ENCODE results near the gene CPED1. TPM values are rescaled to one million over a fixed set of nuclear protein-coding genes. Genes with fewer than 3 reads are reported as not detected.

Gene CPED1
- total RNA-seq, 4 donors from 2014 or later: 15.0 to 32.1 (median 21.8) TPM

- no peak for DNase-seq (ENCODE audit: low spot score in 2 of 2)
- TF ChIP-seq EP300 (IDR thresholded peaks at IDR 0.05) (no peak), POLR2A (IDR thresholded peaks at IDR 0.05) (no peak), CTCF (IDR thresholded peaks at IDR 0.05) (no peak)
- no peak overlapping the region for H3K27ac ChIP-seq
- no peaks in the 10 kb centered on the region for H3K36me3 ChIP-seq
- 95 to 99% methylated on average over 2 of the region's 2 CpGs for WGBS, 2 donors
- H3K4me3 ChIP-seq: no peak overlapping the region
- no peaks in the 10 kb centered on the region for H3K9me3 ChIP-seq
- H3K4me1 ChIP-seq: peaks cover 0 to 23% (median 0%) of the 10 kb centered on the region in 4 donors
- H3K27me3 ChIP-seq: no peaks in the 10 kb centered on the region
Observed at GRCh38 chr7:121080257-121080912, 91.9 kb downstream of the CPED1 start.

GRCh38 chr7:121080913-121081326 lies 92.4 kb downstream of the CPED1 start:
- no peak for TF ChIP-seq EP300 (IDR thresholded peaks at IDR 0.05)
- 71 to 73% methylated on average over 4 of the region's 4 CpGs for WGBS, 2 donors
- Histone ChIP-seq H3K36me3 (no peaks in the 10 kb centered on the region), H3K27me3 (no peaks in the 10 kb centered on the region), H3K4me3 (no peak overlapping the region), H3K9me3 (no peaks in the 10 kb centered on the region), H3K27ac (no peak overlapping the region), H3K4me1 (peaks cover 0 to 26% (median 0%) of the 10 kb centered on the region in 4 donors)
- DNase-seq (ENCODE audit: low spot score in 2 of 2): no peak

- H3K27ac ChIP-seq: no peak overlapping the region
- H3K4me1 ChIP-seq: peaks cover 0 to 26% (median 3%) of the 10 kb centered on the region in 4 donors
- H3K9me3 ChIP-seq: no peaks in the 10 kb centered on the region
- H3K36me3 ChIP-seq: no peaks in the 10 kb centered on the region
- H3K4me3 ChIP-seq: no peak overlapping the region
- peak in 1 of 2 donors; percentile 30 for DNase-seq (ENCODE audit: low spot score in 2 of 2)
- WGBS, 2 donors: 48 to 50% methylated on average over 3 of the region's 3 CpGs
- TF ChIP-seq CTCF (IDR thresholded peaks at IDR 0.05): peak; percentile 57 to 83 (median 72)
- TF ChIP-seq POLR2A (IDR thresholded peaks at IDR 0.05): peak in 1 of 2 donors; percentile 13
- peak; percentile 41 to 65 for TF ChIP-seq EP300 (IDR thresholded peaks at IDR 0.05)
- H3K27me3 ChIP-seq: no peaks in the 10 kb centered on the region
Observed at GRCh38 chr7:121081327-121081936, 92.9 kb downstream of the CPED1 start.

- Histone ChIP-seq H3K27me3 (no peaks in the 10 kb centered on the region), H3K9me3 (no peaks in the 10 kb centered on the region), H3K36me3 (no peaks in the 10 kb centered on the region), H3K4me1 (peaks cover 0 to 29% (median 5%) of the 10 kb centered on the region in 4 donors), H3K4me3 (no peak overlapping the region), H3K27ac (no peak overlapping the region)
- no peak for DNase-seq (ENCODE audit: low spot score in 2 of 2)
- TF ChIP-seq EP300 (IDR thresholded peaks at IDR 0.05): no peak
- no peak for TF ChIP-seq POLR2A (IDR thresholded peaks at IDR 0.05)
- no peak for TF ChIP-seq CTCF (IDR thresholded peaks at IDR 0.05)
Observed at GRCh38 chr7:121082400-121083101, 94.0 kb downstream of the CPED1 start.

GRCh38 chr7:121083138-121083789 lies 94.8 kb downstream of the CPED1 start:
- WGBS, 2 donors: 86 to 96% methylated on average over 4 of the region's 4 CpGs
- DNase-seq (ENCODE audit: low spot score in 2 of 2): no peak
- no peak overlapping the region for H3K27ac ChIP-seq
- no peaks in the 10 kb centered on the region for H3K36me3 ChIP-seq
- H3K27me3 ChIP-seq: no peaks in the 10 kb centered on the region
- peaks cover 0 to 29% (median 5%) of the 10 kb centered on the region in 4 donors for H3K4me1 ChIP-seq
- H3K4me3 ChIP-seq: no peak overlapping the region
- no peaks in the 10 kb centered on the region for H3K9me3 ChIP-seq
- TF ChIP-seq EP300 (IDR thresholded peaks at IDR 0.05): no peak
- no peak for TF ChIP-seq POLR2A (IDR thresholded peaks at IDR 0.05)
- TF ChIP-seq CTCF (IDR thresholded peaks at IDR 0.05): no peak

Measured in tibial nerve (tissue), 4 donors.